Ascending aorta (tissue), 2 donors: Measurements from ENCODE around the gene LIG4. TPM values are rescaled to one million over a fixed set of nuclear protein-coding genes. Genes with fewer than 3 reads are reported as not detected.

Experiments used
- DNase-seq, 2 donors: peaks; one replicate each; pipeline ENCODE4 v3.0.0-alpha.2; 2019; ENCODE audit warnings: low spot score in 2 of 2
- H3K27ac ChIP-seq, 2 donors: fragments of 200-600 bp; sonication (generic); one replicate each; pipeline ENCODE4 v1.5.1; 2016 to 2017; ENCODE audit warnings: mild to moderate bottlenecking in 1 of 2
- H3K27me3 ChIP-seq: fragments of 200-600 bp; sonication (generic); one replicate; pipeline ENCODE4 v1.5.1; 2017
- H3K36me3 ChIP-seq, 2 donors: fragments of 200-600 bp; sonication (generic); one replicate each; pipeline ENCODE4 v1.5.1; 2016
- H3K4me1 ChIP-seq, 2 donors: fragments of 200-600 bp; sonication (generic); one replicate each; pipeline ENCODE4 v1.5.1; 2016 to 2017; ENCODE audit warnings: mild to moderate bottlenecking in 1 of 2
- H3K4me3 ChIP-seq, 2 donors: fragments of 200-600 bp; sonication (generic); one replicate each; pipeline ENCODE4 v1.5.1; 2016 to 2017; ENCODE audit warnings: mild to moderate bottlenecking in 1 of 2
- H3K9me3 ChIP-seq, 2 donors: fragments of 200-600 bp; sonication (generic); one replicate each; pipeline ENCODE4 v1.5.1; 2016
- CTCF ChIP-seq, 3 experiments: fragments of 200-600 bp in 2 of 3; fragments of 450-650 bp in 1 of 3; sonication (generic) in 2 of 3; IDR thresholded peaks; one replicate each; pipeline ENCODE4 v1.5.1; 2016 to 2019; ENCODE audit warnings: antibody characterized with exemption in 3 of 3, mild to moderate bottlenecking in 1 of 3, moderate library complexity in 1 of 3
- intact Hi-C: fragments of 100-400 bp; cut with DNase I; formaldehyde crosslinking; loops from one replicate; pipeline ENCODE4 v1.15.1; 2023
- total RNA-seq: library from RNA; depleted of rRNA; stranded (reverse); fragments of >200 nt; gene quantifications from one replicate; pipeline ENCODE4 v1.1.0, GENCODE V29; 2016

Gene LIG4
- total RNA-seq, 1 donor from 2014 or later: 1.8 TPM

- intact Hi-C loops: no loop called here
- no peaks in the 10 kb centered on the region for H3K9me3 ChIP-seq
- H3K36me3 ChIP-seq: no peaks in the 10 kb centered on the region
- H3K27ac ChIP-seq: no peak overlapping the region
- no peak for DNase-seq
- H3K4me3 ChIP-seq: no peak overlapping the region
- H3K4me1 ChIP-seq: no peaks in the 10 kb centered on the region
- TF ChIP-seq CTCF (IDR thresholded peaks at IDR 0.05): no peak
- no peaks in the 10 kb centered on the region for H3K27me3 ChIP-seq
Observed at GRCh38 chr13:108193806-108194205, 21.5 kb downstream of the LIG4 start.

- H3K4me1 ChIP-seq: no peaks in the 10 kb centered on the region
- intact Hi-C loops: no loop called here
- H3K9me3 ChIP-seq: no peaks in the 10 kb centered on the region
- TF ChIP-seq CTCF (IDR thresholded peaks at IDR 0.05): no peak
- H3K4me3 ChIP-seq: no peak overlapping the region
- no peak for DNase-seq
- H3K36me3 ChIP-seq: no peaks in the 10 kb centered on the region
- no peaks in the 10 kb centered on the region for H3K27me3 ChIP-seq
- H3K27ac ChIP-seq: no peak overlapping the region
Observed at GRCh38 chr13:108190897-108191296, 24.4 kb downstream of the LIG4 start.

GRCh38 chr13:108188260-108188659 lies 27.1 kb downstream of the LIG4 start:
- Histone ChIP-seq H3K9me3 (no peaks in the 10 kb centered on the region), H3K27ac (no peak overlapping the region), H3K4me1 (no peaks in the 10 kb centered on the region), H3K4me3 (no peak overlapping the region), H3K36me3 (no peaks in the 10 kb centered on the region), H3K27me3 (no peaks in the 10 kb centered on the region)
- no peak for TF ChIP-seq CTCF (IDR thresholded peaks at IDR 0.05)
- intact Hi-C loops: no loop called here
- DNase-seq: no peak

GRCh38 chr13:108185223-108185622 lies 30.1 kb downstream of the LIG4 start:
- Histone ChIP-seq H3K27me3 (no peaks in the 10 kb centered on the region), H3K9me3 (no peaks in the 10 kb centered on the region), H3K36me3 (no peaks in the 10 kb centered on the region), H3K4me1 (no peaks in the 10 kb centered on the region), H3K27ac (no peak overlapping the region), H3K4me3 (no peak overlapping the region)
- TF ChIP-seq CTCF (IDR thresholded peaks at IDR 0.05): no peak
- intact Hi-C loops: no loop called here
- DNase-seq: no peak

- TF ChIP-seq CTCF (IDR thresholded peaks at IDR 0.05): no peak
- no peaks in the 10 kb centered on the region for H3K4me1 ChIP-seq
- no peak for DNase-seq
- H3K9me3 ChIP-seq: no peaks in the 10 kb centered on the region
- H3K4me3 ChIP-seq: no peak overlapping the region
- H3K36me3 ChIP-seq: no peaks in the 10 kb centered on the region
- H3K27ac ChIP-seq: no peak overlapping the region
- H3K27me3 ChIP-seq: no peaks in the 10 kb centered on the region
- intact Hi-C loops: no loop called here
Observed at GRCh38 chr13:108182652-108183051, 32.7 kb downstream of the LIG4 start.

- H3K27me3 ChIP-seq: no peaks in the 10 kb centered on the region
- H3K36me3 ChIP-seq: no peaks in the 10 kb centered on the region
- no peak overlapping the region for H3K27ac ChIP-seq
- H3K9me3 ChIP-seq: peaks cover 0 to 2% of the 10 kb centered on the region in 2 donors
- no peak overlapping the region for H3K4me3 ChIP-seq
- H3K4me1 ChIP-seq: no peaks in the 10 kb centered on the region
- no peak for TF ChIP-seq CTCF (IDR thresholded peaks at IDR 0.05)
- intact Hi-C loops: no loop called here
- DNase-seq: no peak
Observed at GRCh38 chr13:108178078-108178477, 37.3 kb downstream of the LIG4 start.
